GM12878 (cell line): ENCODE data around the gene GPR63. TPM values are rescaled to one million over a fixed set of nuclear protein-coding genes. Genes with fewer than 3 reads are reported as not detected.

Source experiments
- ATAC-seq: fragments of 200-7000 bp; cut with Tn5 transposase; 3 replicates; pipeline ENCODE4 v1.9.1; 2020; ENCODE audit warnings: mild to moderate bottlenecking, moderate library complexity
- BruUV-seq: library from RNA; stranded (reverse); fragments of 400-500 nt; replicated peaks from 2 replicates; lab custom pipeline; 2021; lab: Mats Ljungman, UMichigan
- CTCF ChIA-PET: fragments of 300-600 bp; sonication (Branson Sonifier 250); formaldehyde crosslinking; extraction: SDS; loops from one replicate; lab custom pipeline; 2021; ENCODE audit warnings: inconsistent platforms; lab: Yijun Ruan, JAX
- POLR2A ChIA-PET: fragments of 350-600 bp; formaldehyde crosslinking; extraction: SDS; loops from one replicate; lab custom pipeline; 2021; ENCODE audit warnings: inconsistent platforms; lab: Charles Lee
- RAD21 ChIA-PET: fragments of 300-600 bp; sonication (Branson Sonifier 250); formaldehyde crosslinking; loops from one replicate; lab custom pipeline; 2023; ENCODE audit warnings: antibody characterized with exemption; ENCODE audit not compliant: unreplicated experiment; lab: Charles Lee
- SMC1A ChIA-PET: fragments of 300-600 bp; sonication (Branson Sonifier 250); formaldehyde crosslinking; loops from one replicate; lab custom pipeline; 2023; ENCODE audit not compliant: unreplicated experiment, uncharacterized antibody; lab: Charles Lee
- DNase-seq: peaks from one replicate; pipeline ENCODE4 v3.0.0-alpha.2; 2011; ENCODE audit warnings: low read depth, low spot score
- FAIRE-seq: peaks from 3 replicates; lab custom pipeline; 2011; peaks lifted over from hg19 to GRCh38; lab: Jason Lieb, UNC
- H2AFZ ChIP-seq: 2 replicates; pipeline ENCODE4 v1.6.0; 2011; ENCODE audit warnings: low read depth, low read length, control low read depth; ENCODE audit not compliant: control insufficient read depth
- H3K27ac ChIP-seq: 2 replicates; pipeline ENCODE4 v1.5.1; 2011; ENCODE audit warnings: control low read depth; ENCODE audit not compliant: control insufficient read depth, insufficient read depth
- H3K27me3 ChIP-seq, 2 experiments: replicated peaks in 1 of 2; 2 replicates each; pipeline versions ENCODE4 v1.6.0 to v1.6.1; 2011; ENCODE audit warnings: low read length in 1 of 2; ENCODE audit not compliant: control insufficient read depth in 2 of 2, insufficient read depth in 2 of 2
- H3K36me3 ChIP-seq, 2 experiments: 2 replicates each; pipeline ENCODE4 v1.5.1; 2011; ENCODE audit warnings: low read length in 1 of 2; ENCODE audit not compliant: control insufficient read depth in 2 of 2, insufficient read depth in 2 of 2
- H3K4me1 ChIP-seq: 2 replicates; pipeline ENCODE4 v1.6.1; 2011; ENCODE audit warnings: mild to moderate bottlenecking, low read length, moderate library complexity, mixed read lengths; ENCODE audit not compliant: control insufficient read depth, insufficient read depth
- H3K4me2 ChIP-seq: 2 replicates; pipeline ENCODE4 v1.6.0; 2011; ENCODE audit warnings: control low read depth; ENCODE audit not compliant: control insufficient read depth, insufficient read depth
- H3K4me3 ChIP-seq: fragments of 200-600 bp; sonication (generic); 2 replicates; pipeline ENCODE4 v1.5.1; 2016
- H3K79me2 ChIP-seq: 2 replicates; pipeline ENCODE4 v1.6.0; 2011; ENCODE audit warnings: low read length; ENCODE audit not compliant: control insufficient read depth, insufficient read depth
- H3K9ac ChIP-seq: 2 replicates; pipeline ENCODE4 v1.8.0; 2011; ENCODE audit warnings: low read length, control low read depth, mixed read lengths; ENCODE audit not compliant: control insufficient read depth, insufficient read depth
- H3K9me3 ChIP-seq: replicated peaks from 3 replicates; pipeline ENCODE4 v1.5.1; 2011; ENCODE audit warnings: mild to moderate bottlenecking, low read length; ENCODE audit not compliant: control insufficient read depth, insufficient read depth
- H4K20me1 ChIP-seq: 2 replicates; pipeline ENCODE4 v1.6.0; 2011; ENCODE audit not compliant: control insufficient read depth, insufficient read depth
- ATF7 ChIP-seq: fragments of 450-650 bp; IDR thresholded peaks from 2 replicates; pipeline ENCODE4 v1.6.1; 2016; ENCODE audit warnings: low read depth, mild to moderate bottlenecking
- JUNB ChIP-seq: IDR thresholded peaks from 2 replicates; pipeline ENCODE4 v1.6.1; 2016; ENCODE audit warnings: antibody characterized with exemption, mild to moderate bottlenecking
- NFIC ChIP-seq: IDR thresholded peaks from 2 replicates; pipeline ENCODE4 v1.6.1; 2012; ENCODE audit warnings: low read depth, mild to moderate bottlenecking, inconsistent platforms, low read length, moderate library complexity
- SIX5 ChIP-seq: IDR thresholded peaks from 2 replicates; pipeline ENCODE4 v1.6.1; 2011; ENCODE audit warnings: mild to moderate bottlenecking, low read depth, low read length, moderate library complexity; ENCODE audit not compliant: severe bottlenecking
- TARDBP ChIP-seq: IDR thresholded peaks from 2 replicates; pipeline ENCODE4 v1.6.1; 2016; ENCODE audit warnings: borderline replicate concordance
- WGBS: methylation state at CpG from one replicate; pipeline ENCODE4 v1.1.6; 2016; ENCODE audit warnings: low lambda C conversion rate; ENCODE audit not compliant: insufficient replicate concordance, insufficient coverage; ENCODE audit errors: missing lambda C conversion rate; 5-methylcytosine and 5-hydroxymethylcytosine counted together
- in situ Hi-C: fragments of 300-500 bp; cut with MboI; formaldehyde crosslinking; loops from 9 replicates; pipeline ENCODE4 v1.14.3; 2018; ENCODE audit warnings: mixed read lengths
- intact Hi-C: fragments of 100-400 bp; cut with micrococcal nuclease; formaldehyde crosslinking; loops from one replicate; pipeline ENCODE4 v1.14.2; 2022; ENCODE audit not compliant: unreplicated experiment
- polyA plus RNA-seq, 11 experiments: library from polyadenylated mRNA; depleted of rRNA in 4 of 11; unstranded in 6 of 11; stranded (reverse) in 5 of 11; fragments of >200 nt; fragmentation: Nextera tagmentation in 4 of 11; fragmentation: Illumina TruSeq in 1 of 11; extraction: Ambion mirVana in 4 of 11; extraction: Trizol in 1 of 11; gene quantifications; 1 replicate in 1 of 11; 2 replicates in 10 of 11; pipeline versions ENCODE4 v1.2.1 to v1.2.3, GENCODE V29; 2011 to 2016; ENCODE audit warnings: inconsistent platforms in 2 of 11, missing spikeins in 2 of 11, low read depth in 1 of 11
- total RNA-seq, 4 experiments: library from RNA; depleted of rRNA in 3 of 4; stranded (reverse); fragments of >200 nt in 3 of 4; fragmentation: Illumina TruSeq in 1 of 4; extraction: Trizol in 1 of 4; gene quantifications; 2 replicates each; pipeline versions ENCODE4 v1.2.1 to v1.2.3, GENCODE V29; 2013 to 2021

GPR63 gene
- total and polyA plus RNA-seq, 10 of the 15 experiments (the other 5 are each of a cell fraction or from before 2014, with no cell fraction given): 1.6 to 6.6 (median 3.5) TPM

DNA sequence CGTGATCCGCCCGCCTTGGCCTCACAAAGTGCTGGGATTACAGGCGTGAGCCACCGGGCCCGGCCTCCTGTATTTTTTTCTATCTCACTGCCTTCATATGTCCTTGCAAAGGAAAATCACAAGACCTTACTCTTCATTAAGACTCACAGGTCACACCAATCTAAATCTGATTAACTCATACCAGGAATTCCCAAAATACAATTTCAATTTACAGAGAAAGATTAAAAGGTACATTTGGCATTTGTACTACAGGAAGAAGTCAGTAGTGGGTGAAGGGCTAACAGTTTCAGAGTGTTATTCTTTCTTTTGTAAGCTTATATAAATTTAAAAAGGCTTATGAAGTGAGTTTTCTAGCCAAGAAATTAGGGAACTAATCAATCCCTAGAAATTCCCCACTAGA is 87.4 kb downstream of the GPR63 start:
- ATAC-seq (no peak), FAIRE-seq (no peak), DNase-seq (no peak)
- no peak overlapping the region for H2AFZ ChIP-seq
- TF ChIP-seq NFIC (no peak), TARDBP (no peak), SIX5 (no peak), ATF7 (no peak), JUNB (no peak)
- WGBS: 59% methylated on average over 6 of the region's 6 CpGs
- ChIA-PET POLR2A (interaction anchor here (0.6 kb wide), 1 partner anchor 51 kb away, joined by 4 read pairs; no protein-coding TSS in a partner anchor), CTCF (interaction anchor here (0.6 kb wide), 1 partner anchor 1521 kb away, joined by 3 read pairs; no protein-coding TSS in a partner anchor), RAD21 (no interaction called here), SMC1A (interaction anchor here (2.1 kb wide), 1 partner anchor 10 kb away, joined by 8 read pairs; no protein-coding TSS in a partner anchor)
- H4K20me1 ChIP-seq: no peaks in the 10 kb centered on the region
- no peak overlapping the region for H3K9ac ChIP-seq
- no TSS peak for BruUV-seq
- no peak overlapping the region for H3K4me2 ChIP-seq
- no peak overlapping the region for H3K4me3 ChIP-seq
- no peaks in the 10 kb centered on the region for H3K36me3 ChIP-seq
- intact Hi-C loops: no loop called here
- H3K4me1 ChIP-seq: no peaks in the 10 kb centered on the region
- no peaks in the 10 kb centered on the region for H3K79me2 ChIP-seq
- H3K27ac ChIP-seq: no peak overlapping the region
- no peaks in the 10 kb centered on the region for H3K27me3 ChIP-seq
- in situ Hi-C loops: no loop called here
- H3K9me3 ChIP-seq: no peaks in the 10 kb centered on the region; the same call in 2 of the 3 replicates

Other genes starting within 250 kb of the GPR63 start
- 26.9 and 39.9 TPM in 2 replicates for gene NDUFAF4, start 60.4 kb upstream of the GPR63 start, total RNA-seq (2014; rRNA removed)
- gene NDUFAF4, start 60.4 kb upstream of the GPR63 start, total RNA-seq (2014; rRNA removed; fragmentation: Illumina TruSeq; extraction: Trizol): 43.6 and 45.1 TPM in 2 replicates
- gene NDUFAF4, start 60.4 kb upstream of the GPR63 start, total RNA-seq (2021): 51.2 and 57.6 TPM in 2 replicates
- gene NDUFAF4, start 60.4 kb upstream of the GPR63 start, polyA plus RNA-seq (2011; rRNA removed): 96.3 and 152 TPM in 2 replicates
- 49.8 and 59.2 TPM in 2 replicates for gene NDUFAF4, start 60.4 kb upstream of the GPR63 start, polyA plus RNA-seq (2014; fragmentation: Illumina TruSeq; extraction: Trizol)
- 100 to 1,000 TPM; 181 to 187 TPM for gene NDUFAF4, start 60.4 kb upstream of the GPR63 start, polyA plus RNA-seq (2014; fragmentation: Nextera tagmentation; extraction: Ambion mirVana)
- gene NDUFAF4, start 60.4 kb upstream of the GPR63 start, polyA plus RNA-seq (2014; rRNA removed): 25.8 and 38.4 TPM in 2 replicates
- 100 to 1,000 TPM; 172 to 188 TPM for gene NDUFAF4, start 60.4 kb upstream of the GPR63 start, polyA plus RNA-seq (2016; fragmentation: Nextera tagmentation; extraction: Ambion mirVana)
- gene KLHL32, start 87.3 kb upstream of the GPR63 start, total RNA-seq (2014; rRNA removed): 0.05 and 0.06 TPM in 2 replicates
- gene KLHL32, start 87.3 kb upstream of the GPR63 start, total RNA-seq (2014; rRNA removed; fragmentation: Illumina TruSeq; extraction: Trizol): 0.05 TPM in 1 of 2 replicates, not detected in the other
- not detected in 2 replicates for gene KLHL32, start 87.3 kb upstream of the GPR63 start, total RNA-seq (2021)
- gene KLHL32, start 87.3 kb upstream of the GPR63 start, polyA plus RNA-seq (2011; rRNA removed): 0.45 and 1.1 TPM in 2 replicates
- gene KLHL32, start 87.3 kb upstream of the GPR63 start, polyA plus RNA-seq (2014; fragmentation: Illumina TruSeq; extraction: Trizol): 0.03 TPM in 1 of 2 replicates, not detected in the other
- under 1 TPM in 1 of 2 experiments, not detected in 1; 0.04 TPM for gene KLHL32, start 87.3 kb upstream of the GPR63 start, polyA plus RNA-seq (2014; fragmentation: Nextera tagmentation; extraction: Ambion mirVana)
- not detected in 2 replicates for gene KLHL32, start 87.3 kb upstream of the GPR63 start, polyA plus RNA-seq (2014; rRNA removed)
- gene KLHL32, start 87.3 kb upstream of the GPR63 start, polyA plus RNA-seq (2016; fragmentation: Nextera tagmentation; extraction: Ambion mirVana): under 1 TPM; 0.11 to 0.16 TPM